DND-41 (cell line): ENCODE data around the gene DYNLRB1.

Experiments
- EZH2 ChIP-seq: IDR thresholded peaks from 3 replicates; pipeline ENCODE4 v1.6.1; 2012; ENCODE audit warnings: borderline replicate concordance, low read depth, mild to moderate bottlenecking, moderate library complexity, low read length, inconsistent platforms; ENCODE audit not compliant: severe bottlenecking
- TF ChIP-seq, protein P1 (sequence below): IDR thresholded peaks from 2 replicates; pipeline ENCODE4 v1.5.1; 2012; ENCODE audit warnings: borderline replicate concordance, low read length, moderate library complexity, mild to moderate bottlenecking; ENCODE audit not compliant: poor library complexity, severe bottlenecking; ENCODE audit errors: extremely low read depth

DNA sequence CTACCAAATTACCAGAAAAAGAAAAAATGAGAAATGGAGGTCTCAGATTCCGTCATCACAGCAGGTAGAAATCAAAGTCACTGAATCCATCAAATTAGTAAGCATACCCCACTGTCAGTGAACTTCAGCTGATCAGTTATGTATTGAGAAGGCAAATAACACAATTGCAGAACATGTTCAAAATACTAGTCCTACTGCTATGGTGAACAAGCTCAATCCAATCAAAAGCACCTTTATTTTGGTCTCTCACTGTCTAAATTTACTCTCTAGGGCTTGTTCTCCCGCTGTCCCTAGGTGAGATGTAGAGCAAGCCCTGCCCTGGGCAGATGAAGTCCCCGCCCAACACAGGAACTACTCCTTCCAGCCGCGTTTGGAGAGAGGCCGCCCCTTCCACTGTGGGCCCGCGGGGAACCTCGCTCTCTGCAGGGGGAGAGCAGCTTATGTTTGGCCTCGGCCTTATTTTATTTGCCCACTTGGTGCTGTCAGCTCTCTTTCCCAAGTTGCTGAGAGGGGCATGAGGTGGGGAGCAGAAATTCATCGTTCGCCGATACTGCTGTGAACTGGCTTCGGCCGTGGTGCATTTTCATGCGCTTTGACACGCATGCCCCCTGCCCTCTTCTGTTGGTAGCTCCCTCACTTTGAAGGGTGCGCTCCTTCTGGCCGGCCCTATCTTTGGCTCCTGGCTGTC, 28.0 kb downstream of the DYNLRB1 start:
- TF ChIP-seq, protein P1, sequence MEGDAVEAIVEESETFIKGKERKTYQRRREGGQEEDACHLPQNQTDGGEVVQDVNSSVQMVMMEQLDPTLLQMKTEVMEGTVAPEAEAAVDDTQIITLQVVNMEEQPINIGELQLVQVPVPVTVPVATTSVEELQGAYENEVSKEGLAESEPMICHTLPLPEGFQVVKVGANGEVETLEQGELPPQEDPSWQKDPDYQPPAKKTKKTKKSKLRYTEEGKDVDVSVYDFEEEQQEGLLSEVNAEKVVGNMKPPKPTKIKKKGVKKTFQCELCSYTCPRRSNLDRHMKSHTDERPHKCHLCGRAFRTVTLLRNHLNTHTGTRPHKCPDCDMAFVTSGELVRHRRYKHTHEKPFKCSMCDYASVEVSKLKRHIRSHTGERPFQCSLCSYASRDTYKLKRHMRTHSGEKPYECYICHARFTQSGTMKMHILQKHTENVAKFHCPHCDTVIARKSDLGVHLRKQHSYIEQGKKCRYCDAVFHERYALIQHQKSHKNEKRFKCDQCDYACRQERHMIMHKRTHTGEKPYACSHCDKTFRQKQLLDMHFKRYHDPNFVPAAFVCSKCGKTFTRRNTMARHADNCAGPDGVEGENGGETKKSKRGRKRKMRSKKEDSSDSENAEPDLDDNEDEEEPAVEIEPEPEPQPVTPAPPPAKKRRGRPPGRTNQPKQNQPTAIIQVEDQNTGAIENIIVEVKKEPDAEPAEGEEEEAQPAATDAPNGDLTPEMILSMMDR: no peak
- no peak for TF ChIP-seq EZH2
